B cell (primary cell): Measurements from ENCODE around the gene PPP2R2B. TPM values are rescaled to one million over a fixed set of nuclear protein-coding genes. Genes with fewer than 3 reads are reported as not detected.

Experiments used
- ATAC-seq: fragments of 200-7000 bp; cut with Tn5 transposase; one replicate; pipeline ENCODE4 v1.10.0; 2021; ENCODE audit warnings: low read depth, mild to moderate bottlenecking, moderate number of reproducible peaks, moderate library complexity
- CTCF ChIA-PET: fragments of 350-600 bp; sonication (Branson Sonifier 250); formaldehyde crosslinking; loops from one replicate; lab custom pipeline; 2021; ENCODE audit warnings: antibody characterized with exemption, inconsistent platforms; lab: Charles Lee
- POLR2A ChIA-PET: fragments of 350-600 bp; sonication (Branson Sonifier 250); formaldehyde crosslinking; loops from one replicate; lab custom pipeline; 2021; ENCODE audit warnings: antibody characterized with exemption; lab: Charles Lee
- DNase-seq: peaks from one replicate; pipeline ENCODE4 v3.0.0; 2013
- H2AFZ ChIP-seq: 2 replicates; pipeline ENCODE4 v1.6.1; 2012; ENCODE audit warnings: mild to moderate bottlenecking, low read depth, low read length; ENCODE audit not compliant: insufficient read depth, poor library complexity, severe bottlenecking
- H3K27ac ChIP-seq, 2 donors: 1 replicate in 1 of 2; 2 replicates in 1 of 2; pipeline ENCODE4 v1.5.1; 2012 to 2013; ENCODE audit warnings: low read length in 2 of 2, mild to moderate bottlenecking in 2 of 2, moderate library complexity in 1 of 2
- H3K27me3 ChIP-seq, 4 experiments: fragments of 200-600 bp in 1 of 4; sonication (generic) in 1 of 4; replicated peaks in 1 of 4; 1 replicate in 2 of 4; 2 replicates in 2 of 4; pipeline versions ENCODE4 v1.6.1 to v1.7.0; 2013 to 2016; ENCODE audit warnings: low read length in 3 of 4, mild to moderate bottlenecking in 2 of 4, mixed read lengths in 1 of 4, moderate library complexity in 1 of 4; ENCODE audit not compliant: insufficient read depth in 4 of 4, control insufficient read depth in 3 of 4; ENCODE audit errors: control extremely low read depth in 1 of 4
- H3K36me3 ChIP-seq, 2 experiments: replicated peaks in 1 of 2; 1 replicate in 1 of 2; 2 replicates in 1 of 2; pipeline versions ENCODE4 v1.6.1 to v1.7.1; 2013; ENCODE audit warnings: low read length in 1 of 2; ENCODE audit not compliant: insufficient read depth in 2 of 2, control insufficient read depth in 1 of 2; ENCODE audit errors: control extremely low read depth in 1 of 2, extremely low read depth in 1 of 2
- H3K4me1 ChIP-seq, 2 donors: fragments of 200-600 bp in 1 of 2; sonication (generic) in 1 of 2; 1 replicate in 1 of 2; 2 replicates in 1 of 2; pipeline versions ENCODE4 v1.5.1 to v1.6.1; 2013 to 2017; ENCODE audit warnings: low read length in 2 of 2; ENCODE audit not compliant: control insufficient read depth in 2 of 2, insufficient read depth in 2 of 2
- H3K4me2 ChIP-seq: replicated peaks from 2 replicates; pipeline ENCODE3; 2012; ENCODE audit warnings: mild to moderate bottlenecking, low read depth, low read length; ENCODE audit not compliant: poor library complexity, severe bottlenecking
- H3K4me3 ChIP-seq, 5 experiments: fragments of 200-600 bp in 1 of 5; sonication (generic) in 1 of 5; 1 replicate in 3 of 5; 2 replicates in 2 of 5; pipeline versions ENCODE4 v1.5.1 to v1.7.0; 2011 to 2016; ENCODE audit warnings: low read length in 4 of 5, mild to moderate bottlenecking in 4 of 5, low read depth in 2 of 5, control low read depth in 1 of 5, moderate library complexity in 1 of 5; ENCODE audit not compliant: insufficient read depth in 1 of 5; ENCODE audit errors: control extremely low read depth in 1 of 5, extremely low read depth in 1 of 5
- H3K79me2 ChIP-seq: fragments of 200-600 bp; sonication (generic); one replicate; pipeline ENCODE4 v1.6.0; 2016; ENCODE audit warnings: low read length; ENCODE audit not compliant: control insufficient read depth, insufficient read depth
- H3K9ac ChIP-seq: fragments of 200-600 bp; sonication (generic); 2 replicates; pipeline ENCODE4 v1.6.1; 2017; ENCODE audit warnings: mild to moderate bottlenecking, low read length, moderate library complexity
- H3K9me3 ChIP-seq, 3 donors: one replicate each; pipeline versions ENCODE4 v1.6.1 to v1.7.1; 2013; ENCODE audit warnings: low read length in 2 of 3; ENCODE audit not compliant: control insufficient read depth in 2 of 3, insufficient read depth in 1 of 3; ENCODE audit errors: control extremely low read depth in 1 of 3
- H4K20me1 ChIP-seq: 2 replicates; pipeline ENCODE4 v1.6.0; 2012; ENCODE audit warnings: mild to moderate bottlenecking, low read length; ENCODE audit not compliant: insufficient read depth, control insufficient read depth, poor library complexity, severe bottlenecking
- H3K27ac Mint-ChIP-seq: one replicate; pipeline ENCODE4 v1.8.0; 2021; ENCODE audit warnings: mixed read lengths
- H3K27me3 Mint-ChIP-seq: one replicate; pipeline ENCODE4 v1.8.0; 2021; ENCODE audit warnings: mixed read lengths
- H3K4me1 Mint-ChIP-seq: one replicate; pipeline ENCODE4 v1.8.0; 2021; ENCODE audit warnings: mixed read lengths
- H3K4me3 Mint-ChIP-seq: one replicate; pipeline ENCODE4 v1.8.0; 2021; ENCODE audit warnings: mixed read lengths
- H3K9me3 Mint-ChIP-seq: one replicate; pipeline ENCODE4 v1.8.0; 2022; ENCODE audit warnings: mixed read lengths; ENCODE audit not compliant: insufficient read depth
- EZH2 ChIP-seq: IDR thresholded peaks from 2 replicates; pipeline ENCODE4 v1.6.1; 2012; ENCODE audit warnings: borderline replicate concordance, low read depth, mild to moderate bottlenecking, moderate library complexity, low read length; ENCODE audit not compliant: insufficient read depth, poor library complexity, severe bottlenecking
- WGBS: methylation state at CpG from one replicate; pipeline ENCODE4 v1.1.5; 2013; ENCODE audit warnings: missing lambda C conversion rate; ENCODE audit not compliant: insufficient coverage; 5-methylcytosine and 5-hydroxymethylcytosine counted together
- intact Hi-C: fragments of 100-400 bp; cut with micrococcal nuclease; formaldehyde crosslinking; loops from one replicate; pipeline ENCODE4 v1.10.0; 2022
- polyA plus RNA-seq: library from polyadenylated mRNA; depleted of rRNA; stranded (reverse); fragments of >200 nt; gene quantifications from 2 replicates; pipeline ENCODE4 v1.2.3, GENCODE V29; 2012
- total RNA-seq, 2 donors: library from RNA; stranded (reverse); fragments of 120-200 nt in 1 of 2; gene quantifications; 1 replicate in 1 of 2; 2 replicates in 1 of 2; pipeline versions ENCODE4 v1.2.3 to v1.2.4, GENCODE V29; 2013 to 2022
- TF ChIP-seq, protein P1 (sequence below): fragments of 200-600 bp; IDR thresholded peaks from one replicate; pipeline ENCODE4 v1.8.0; 2022; ENCODE audit warnings: antibody characterized with exemption, mild to moderate bottlenecking

PPP2R2B gene
- total and polyA plus RNA-seq, 2 donors (not counting 1 experiment from before 2014, with no cell fraction given) = 0.03 TPM; not detected in 1

DNA sequence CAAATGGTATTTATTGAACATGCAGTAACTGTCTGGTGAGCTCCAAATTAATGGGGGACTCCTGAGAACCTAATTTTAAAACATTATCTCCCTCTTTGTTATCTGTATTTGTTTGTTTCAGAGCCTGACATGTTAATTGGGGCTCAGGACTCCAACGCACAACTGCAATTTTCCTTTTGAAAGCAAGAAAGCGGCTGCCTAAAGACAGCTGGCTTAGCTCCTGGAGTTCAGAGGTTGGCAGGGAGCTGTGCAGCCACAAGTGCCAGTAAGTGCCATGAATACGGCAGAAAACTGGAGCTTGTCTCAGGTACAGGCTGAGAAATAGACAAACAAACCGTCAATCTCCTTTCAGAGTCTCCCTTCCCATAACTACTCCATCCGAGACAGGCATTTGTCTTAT is 80.9 kb downstream of the PPP2R2B start:
- CTCF ChIA-PET = no interaction called here
- no peak overlapping the region for H3K4me3 ChIP-seq
- H3K9ac ChIP-seq = no peak overlapping the region
- no peak for ATAC-seq
- H3K27me3 ChIP-seq = no peaks in the 10 kb centered on the region
- no peaks in the 10 kb centered on the region for H3K79me2 ChIP-seq
- no peaks in the 10 kb centered on the region for H4K20me1 ChIP-seq
- no peaks in the 10 kb centered on the region for H3K36me3 ChIP-seq
- POLR2A ChIA-PET = no interaction called here
- WGBS = 90% methylated on average over 3 of the region's 5 CpGs
- H3K4me1 ChIP-seq = no peaks in the 10 kb centered on the region
- H3K27me3 Mint-ChIP-seq = no peaks in the 10 kb centered on the region
- H3K9me3 Mint-ChIP-seq = no peaks in the 10 kb centered on the region
- H2AFZ ChIP-seq = no peak overlapping the region
- DNase-seq = no peak
- no peak overlapping the region for H3K27ac Mint-ChIP-seq
- no peak overlapping the region for H3K27ac ChIP-seq
- intact Hi-C loops = no loop called here
- no peak overlapping the region for H3K4me3 Mint-ChIP-seq
- H3K9me3 ChIP-seq = no peaks in the 10 kb centered on the region
- no peaks in the 10 kb centered on the region for H3K4me1 Mint-ChIP-seq
- no peak for TF ChIP-seq EZH2
- TF ChIP-seq, protein P1, sequence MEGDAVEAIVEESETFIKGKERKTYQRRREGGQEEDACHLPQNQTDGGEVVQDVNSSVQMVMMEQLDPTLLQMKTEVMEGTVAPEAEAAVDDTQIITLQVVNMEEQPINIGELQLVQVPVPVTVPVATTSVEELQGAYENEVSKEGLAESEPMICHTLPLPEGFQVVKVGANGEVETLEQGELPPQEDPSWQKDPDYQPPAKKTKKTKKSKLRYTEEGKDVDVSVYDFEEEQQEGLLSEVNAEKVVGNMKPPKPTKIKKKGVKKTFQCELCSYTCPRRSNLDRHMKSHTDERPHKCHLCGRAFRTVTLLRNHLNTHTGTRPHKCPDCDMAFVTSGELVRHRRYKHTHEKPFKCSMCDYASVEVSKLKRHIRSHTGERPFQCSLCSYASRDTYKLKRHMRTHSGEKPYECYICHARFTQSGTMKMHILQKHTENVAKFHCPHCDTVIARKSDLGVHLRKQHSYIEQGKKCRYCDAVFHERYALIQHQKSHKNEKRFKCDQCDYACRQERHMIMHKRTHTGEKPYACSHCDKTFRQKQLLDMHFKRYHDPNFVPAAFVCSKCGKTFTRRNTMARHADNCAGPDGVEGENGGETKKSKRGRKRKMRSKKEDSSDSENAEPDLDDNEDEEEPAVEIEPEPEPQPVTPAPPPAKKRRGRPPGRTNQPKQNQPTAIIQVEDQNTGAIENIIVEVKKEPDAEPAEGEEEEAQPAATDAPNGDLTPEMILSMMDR = no peak
- H3K4me2 ChIP-seq = no peak overlapping the region

DNA sequence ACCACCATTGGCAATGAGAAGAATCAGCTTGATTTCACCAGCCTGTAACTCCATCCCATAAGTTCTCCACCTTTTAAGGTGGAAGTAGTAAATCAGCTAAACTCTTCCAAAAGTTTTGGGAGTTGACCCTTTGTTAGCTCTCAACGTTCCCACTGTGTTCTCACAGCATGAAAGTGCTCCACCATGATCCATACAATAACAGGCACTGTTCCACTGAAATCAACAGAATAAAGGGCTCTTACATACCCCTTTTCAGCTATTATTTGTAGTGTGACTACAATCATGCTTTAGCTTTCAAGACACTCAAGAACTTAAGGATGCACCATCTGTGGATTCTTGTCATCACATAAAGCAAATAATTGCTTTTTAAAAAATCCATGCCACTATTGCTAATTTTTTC is 81.6 kb downstream of the PPP2R2B start:
- Histone ChIP-seq H3K36me3 (no peaks in the 10 kb centered on the region), H3K4me3 (no peak overlapping the region), H3K4me1 (no peaks in the 10 kb centered on the region), H3K9me3 (no peaks in the 10 kb centered on the region), H4K20me1 (no peaks in the 10 kb centered on the region), H3K4me2 (no peak overlapping the region), H3K79me2 (no peaks in the 10 kb centered on the region), H3K9ac (no peak overlapping the region), H2AFZ (no peak overlapping the region), H3K27me3 (no peaks in the 10 kb centered on the region), H3K27ac (no peak overlapping the region)
- Mint-ChIP-seq H3K27me3 (no peaks in the 10 kb centered on the region), H3K4me3 (no peak overlapping the region), H3K4me1 (no peaks in the 10 kb centered on the region), H3K27ac (no peak overlapping the region), H3K9me3 (no peaks in the 10 kb centered on the region)
- WGBS = no CpG with 5 or more reads among the region's 1 CpG
- POLR2A ChIA-PET = no interaction called here
- DNase-seq (no peak), ATAC-seq (no peak)
- CTCF ChIA-PET = no interaction called here
- TF ChIP-seq EZH2 = no peak
- TF ChIP-seq, protein P1 = no peak
- intact Hi-C loops = no loop called here
